Fibroblast of the aortic adventitia (primary cell): ENCODE data around the gene COL11A1. TPM values are rescaled to one million over a fixed set of nuclear protein-coding genes. Genes with fewer than 3 reads are reported as not detected.
"Not testable (repeated sequence)": the region's sequence is repeated elsewhere in the genome, so short reads cannot be mapped to it uniquely, and the experiment has no call there.

Experiments
- DNase-seq: peaks from one replicate; pipeline ENCODE4 v3.0.0-alpha.2; 2010; ENCODE audit warnings: low read depth
- H3K4me3 ChIP-seq: 2 replicates; pipeline ENCODE4 v1.5.1; 2011; ENCODE audit warnings: low read depth, mild to moderate bottlenecking, control low read depth, low read length, moderate library complexity
- total RNA-seq: library from RNA; depleted of rRNA; stranded (reverse); fragments of >200 nt; gene quantifications from 2 replicates; pipeline ENCODE4 v1.2.3, GENCODE V29; 2012; ENCODE audit warnings: low replicate concordance
- TF ChIP-seq, protein P1 (sequence below): IDR thresholded peaks from 2 replicates; pipeline ENCODE4 v1.5.1; 2011; ENCODE audit warnings: mild to moderate bottlenecking, low read length, control low read depth, inconsistent platforms; ENCODE audit not compliant: insufficient read depth

COL11A1 gene
- total RNA-seq, 1 donor = 0.45 TPM

DNA sequence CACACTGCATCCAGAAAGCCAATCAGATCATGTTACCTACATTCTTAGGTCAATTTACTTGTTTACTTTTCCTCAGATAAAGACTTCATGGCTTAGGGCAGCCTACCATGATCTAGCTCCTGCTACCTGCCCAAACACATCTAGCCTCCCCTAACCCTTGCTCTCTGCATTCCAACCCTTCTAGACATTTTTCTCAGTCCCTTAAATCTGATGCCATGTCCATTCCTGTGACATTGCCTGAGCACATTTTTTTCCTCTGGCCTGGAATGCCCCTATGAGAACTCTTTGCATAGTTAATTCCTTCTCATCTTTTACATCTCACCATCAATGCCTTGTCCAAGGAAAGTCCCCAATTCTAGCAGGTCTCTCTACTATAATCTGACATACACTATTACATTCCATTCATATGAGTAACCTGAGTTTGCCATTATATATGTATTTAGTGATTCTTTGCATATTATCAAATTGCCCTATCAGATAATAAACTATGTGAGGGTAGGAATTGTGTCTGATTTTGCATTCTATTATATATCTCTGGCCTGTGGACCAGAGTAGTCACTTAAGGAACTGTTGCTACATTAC, 166.9 kb downstream of the COL11A1 start:
- no peak overlapping the region for H3K4me3 ChIP-seq
- TF ChIP-seq, protein P1, sequence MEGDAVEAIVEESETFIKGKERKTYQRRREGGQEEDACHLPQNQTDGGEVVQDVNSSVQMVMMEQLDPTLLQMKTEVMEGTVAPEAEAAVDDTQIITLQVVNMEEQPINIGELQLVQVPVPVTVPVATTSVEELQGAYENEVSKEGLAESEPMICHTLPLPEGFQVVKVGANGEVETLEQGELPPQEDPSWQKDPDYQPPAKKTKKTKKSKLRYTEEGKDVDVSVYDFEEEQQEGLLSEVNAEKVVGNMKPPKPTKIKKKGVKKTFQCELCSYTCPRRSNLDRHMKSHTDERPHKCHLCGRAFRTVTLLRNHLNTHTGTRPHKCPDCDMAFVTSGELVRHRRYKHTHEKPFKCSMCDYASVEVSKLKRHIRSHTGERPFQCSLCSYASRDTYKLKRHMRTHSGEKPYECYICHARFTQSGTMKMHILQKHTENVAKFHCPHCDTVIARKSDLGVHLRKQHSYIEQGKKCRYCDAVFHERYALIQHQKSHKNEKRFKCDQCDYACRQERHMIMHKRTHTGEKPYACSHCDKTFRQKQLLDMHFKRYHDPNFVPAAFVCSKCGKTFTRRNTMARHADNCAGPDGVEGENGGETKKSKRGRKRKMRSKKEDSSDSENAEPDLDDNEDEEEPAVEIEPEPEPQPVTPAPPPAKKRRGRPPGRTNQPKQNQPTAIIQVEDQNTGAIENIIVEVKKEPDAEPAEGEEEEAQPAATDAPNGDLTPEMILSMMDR = no peak
- no peak for DNase-seq

DNA sequence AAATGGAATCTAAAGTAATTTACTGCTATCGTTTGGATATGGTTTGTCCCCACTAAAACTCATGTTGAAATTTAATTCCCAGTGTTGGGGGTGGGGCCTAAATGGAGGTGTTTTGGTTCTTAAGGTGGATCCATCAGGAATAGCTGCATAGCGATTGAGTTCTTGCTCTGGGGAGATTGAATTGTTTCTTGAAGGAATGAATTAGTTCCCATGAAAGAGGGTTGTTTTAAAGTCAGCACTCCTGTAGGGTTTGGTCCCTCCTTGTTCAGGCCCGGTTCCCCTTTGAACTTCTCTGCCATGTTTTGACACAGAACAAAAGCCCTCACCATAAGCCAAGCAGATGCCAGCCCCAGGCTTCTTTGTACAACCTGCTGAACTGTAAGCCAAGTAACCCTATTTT, 170.9 kb downstream of the COL11A1 start:
- TF ChIP-seq, protein P1 = no peak
- no peak for DNase-seq
- H3K4me3 ChIP-seq = no peak overlapping the region

DNA sequence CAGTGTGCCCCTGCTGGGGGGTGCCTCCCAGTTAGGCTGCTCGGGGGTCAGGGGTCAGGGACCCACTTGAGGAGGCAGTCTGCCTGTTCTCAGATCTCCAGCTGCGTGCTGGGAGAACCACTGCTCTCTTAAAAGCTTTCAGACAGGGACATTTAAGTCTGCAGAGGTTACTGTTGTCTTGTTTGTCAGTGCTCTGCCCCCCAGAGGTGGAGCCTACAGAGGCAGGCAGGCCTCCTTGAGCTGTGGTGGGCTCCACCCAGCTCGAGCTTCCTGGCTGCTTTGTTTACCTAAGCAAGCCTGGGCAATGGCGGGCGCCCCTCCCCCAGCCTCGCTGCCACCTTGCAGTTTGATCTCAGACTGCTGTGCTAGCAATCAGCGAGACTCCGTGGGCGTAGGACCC, 175.0 kb downstream of the COL11A1 start:
- not testable (repeated sequence) for DNase-seq, H3K4me3 ChIP-seq

DNA sequence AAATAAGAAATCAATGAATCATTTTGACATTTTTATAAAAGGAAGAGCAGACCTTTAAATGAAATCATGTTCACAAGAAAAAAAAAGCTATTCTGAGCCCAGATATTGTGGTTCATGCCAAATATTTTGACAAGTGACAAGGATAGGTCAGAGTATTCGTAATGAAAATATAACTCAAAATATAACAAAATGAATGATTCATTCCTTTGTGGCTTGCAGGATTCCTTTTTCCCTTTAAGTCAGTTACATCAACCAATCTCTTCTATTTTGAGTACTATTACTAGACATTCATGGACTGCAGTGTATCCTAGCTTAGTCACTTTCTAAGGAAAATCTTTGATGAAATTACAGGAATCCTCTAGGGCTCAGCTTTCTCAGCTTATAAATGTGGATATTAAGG, 188.7 kb downstream of the COL11A1 start:
- peak; percentile 50 for DNase-seq
- H3K4me3 ChIP-seq = no peak overlapping the region
- TF ChIP-seq, protein P1 = no peak

DNA sequence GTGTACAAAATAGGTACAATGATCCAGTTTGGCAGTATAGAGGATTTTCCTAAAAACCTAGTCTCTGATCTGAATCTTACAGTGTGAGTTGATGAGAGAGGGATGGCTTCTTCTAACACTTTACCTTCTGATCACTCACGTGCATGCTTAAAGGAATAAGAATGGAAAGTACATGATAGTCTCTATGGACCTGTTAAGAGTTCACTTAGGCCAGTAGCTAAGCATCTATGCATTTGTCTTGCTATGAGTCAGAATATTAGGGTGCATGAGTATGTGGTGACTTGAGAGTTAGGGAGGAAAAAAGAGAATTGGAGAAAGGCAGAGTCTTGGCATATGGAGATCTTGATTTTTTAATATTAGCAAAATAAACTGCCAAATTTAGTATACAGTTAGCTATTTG, 206.3 kb downstream of the COL11A1 start:
- no peak overlapping the region for H3K4me3 ChIP-seq
- TF ChIP-seq, protein P1 = no peak
- no peak for DNase-seq

DNA sequence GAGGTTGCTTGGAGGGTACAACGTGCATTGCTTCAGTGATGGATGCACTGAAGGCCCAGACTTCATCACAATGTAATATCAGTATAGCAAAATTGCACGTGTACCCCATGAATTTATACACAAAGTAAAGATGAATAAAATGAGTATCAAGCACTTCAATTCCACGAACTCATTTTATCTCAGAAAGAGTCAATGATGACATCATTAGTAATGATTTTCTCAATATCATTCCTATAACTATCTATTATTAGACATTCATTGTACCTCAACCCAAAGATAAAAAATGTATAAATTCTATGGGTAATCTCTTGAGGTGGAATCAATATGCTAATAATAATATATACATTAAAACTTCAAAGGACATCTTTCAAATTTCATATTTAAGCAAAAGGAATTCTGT, 208.4 kb downstream of the COL11A1 start:
- TF ChIP-seq, protein P1 = no peak
- no peak overlapping the region for H3K4me3 ChIP-seq
- no peak for DNase-seq

DNA sequence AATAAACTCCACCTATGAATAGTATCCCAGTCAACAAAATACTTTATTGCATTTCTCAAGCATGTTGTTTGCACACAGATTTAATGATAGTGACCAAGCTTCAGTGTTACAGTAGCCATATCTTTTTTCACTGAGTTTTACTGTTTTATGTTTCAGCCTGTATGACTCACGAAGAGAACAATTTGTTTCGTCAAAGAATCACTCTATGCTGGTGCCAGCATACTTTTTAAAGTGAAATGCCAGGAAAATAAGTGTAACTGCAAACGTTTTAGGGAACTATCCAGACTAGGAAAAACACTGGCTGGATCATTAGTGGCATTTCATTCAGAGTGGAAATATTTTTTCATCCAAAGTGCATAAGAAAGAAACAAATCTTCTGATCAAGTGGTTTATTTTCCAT, 210.8 kb downstream of the COL11A1 start:
- TF ChIP-seq, protein P1 = no peak

More for the DNA sequence above, 210.8 kb downstream of the COL11A1 start:
- no peak overlapping the region for H3K4me3 ChIP-seq
- DNase-seq = peak; percentile 85
